HCT116 (cell line): ENCODE measurements around the gene CPNE2. TPM values are rescaled to one million over a fixed set of nuclear protein-coding genes. Genes with fewer than 3 reads are reported as not detected.

Experiments
- ATAC-seq: fragments of 200-7000 bp; cut with Tn5 transposase; 2 replicates; pipeline ENCODE4 v1.9.1; 2020; ENCODE audit warnings: mild to moderate bottlenecking, moderate library complexity
- BruUV-seq: library from RNA; stranded (reverse); fragments of 400-500 nt; replicated peaks from 2 replicates; lab custom pipeline; 2021; lab: Mats Ljungman, UMichigan
- CTCF ChIA-PET: fragments of 300-600 bp; sonication (Branson Sonifier 250); formaldehyde crosslinking; loops from one replicate; lab custom pipeline; 2021; ENCODE audit warnings: antibody characterized with exemption; lab: Charles Lee
- POLR2A ChIA-PET: fragments of 300-600, 350-600 bp; sonication (Branson Sonifier 250); formaldehyde crosslinking; loops from one replicate; lab custom pipeline; 2021; ENCODE audit warnings: antibody characterized with exemption; lab: Charles Lee
- RAD21 ChIA-PET, 2 experiments: fragments of 300-600 bp; sonication (Branson Sonifier 250); formaldehyde crosslinking; loops; one replicate each; lab custom pipeline; 2023; ENCODE audit warnings: low total read pairs in 2 of 2; ENCODE audit not compliant: uncharacterized antibody in 2 of 2, unreplicated experiment in 2 of 2, low non-redundant PET in 1 of 2; lab: Charles Lee
- DNase-seq: peaks from one replicate; pipeline ENCODE4 v3.0.0-alpha.2; 2010; ENCODE audit warnings: low read depth, low spot score
- H2AFZ ChIP-seq: fragments of 200-600 bp; shearing (Covaris generic), sonication (generic); 2 replicates; pipeline ENCODE4 v1.6.1; 2017; ENCODE audit warnings: low read depth, mixed run types, mixed read lengths, antibody characterized with exemption, low read length; ENCODE audit not compliant: poor library complexity, severe bottlenecking
- H3K27ac ChIP-seq: 2 replicates; pipeline ENCODE4 v1.5.1; 2012; ENCODE audit warnings: low read depth, low read length
- H3K27me3 ChIP-seq: fragments of 200-600 bp; sonication (generic); 2 replicates; pipeline ENCODE4 v1.6.1; 2016; ENCODE audit warnings: mixed run types, low read length, mixed read lengths; ENCODE audit not compliant: insufficient read depth
- H3K36me3 ChIP-seq, 2 experiments: fragments of 200-500 bp in 1 of 2; fragments of 200-600 bp in 1 of 2; sonication (Bioruptor generic) in 1 of 2; sonication (generic) in 1 of 2; 2 replicates each; pipeline versions ENCODE4 v1.5.1 to v1.6.1; 2014 to 2016; ENCODE audit warnings: low read length in 2 of 2, inconsistent platforms in 1 of 2, mixed read lengths in 1 of 2, mixed run types in 1 of 2; ENCODE audit not compliant: insufficient read depth in 2 of 2, control insufficient read depth in 1 of 2
- H3K4me1 ChIP-seq, 2 experiments: fragments of 200-600 bp in 1 of 2; sonication (generic) in 1 of 2; 2 replicates each; pipeline versions ENCODE4 v1.5.1 to v1.6.1; 2012 to 2017; ENCODE audit warnings: low read length in 2 of 2, inconsistent platforms in 1 of 2, mild to moderate bottlenecking in 1 of 2, mixed read lengths in 1 of 2, mixed run types in 1 of 2, moderate library complexity in 1 of 2; ENCODE audit not compliant: insufficient read depth in 2 of 2, control insufficient read depth in 1 of 2
- H3K4me2 ChIP-seq: fragments of 200-600 bp; sonication (generic); 2 replicates; pipeline ENCODE4 v1.6.1; 2017; ENCODE audit warnings: mixed run types, low read length, mixed read lengths
- H3K4me3 ChIP-seq, 2 experiments: fragments of 200-600 bp in 1 of 2; sonication (generic) in 1 of 2; replicated peaks in 1 of 2; 2 replicates each; pipeline ENCODE4 v1.5.1; 2011 to 2016; ENCODE audit warnings: low read length in 2 of 2, control low read depth in 1 of 2, low read depth in 1 of 2, mild to moderate bottlenecking in 1 of 2, mixed read lengths in 1 of 2, mixed run types in 1 of 2
- H3K79me2 ChIP-seq: fragments of 200-600 bp; sonication (generic); 2 replicates; pipeline ENCODE4 v1.6.1; 2017; ENCODE audit warnings: mild to moderate bottlenecking, mixed run types, low read length, moderate library complexity, mixed read lengths; ENCODE audit not compliant: insufficient read depth
- H3K9ac ChIP-seq: fragments of 200-600 bp; sonication (generic); 2 replicates; pipeline ENCODE4 v1.6.1; 2016; ENCODE audit warnings: low read length, mixed read lengths
- H3K9me2 ChIP-seq: fragments of 200-600 bp; sonication (generic), shearing (Covaris generic); 2 replicates; pipeline ENCODE4 v1.6.1; 2017; ENCODE audit warnings: mixed run types, mild to moderate bottlenecking, moderate library complexity; ENCODE audit not compliant: insufficient read depth
- H3K9me3 ChIP-seq, 2 experiments: fragments of 200-500 bp in 1 of 2; fragments of 200-600 bp in 1 of 2; sonication (Bioruptor generic) in 1 of 2; sonication (generic) in 1 of 2; 2 replicates each; pipeline ENCODE4 v1.6.1; 2014 to 2017; ENCODE audit warnings: low read length in 2 of 2, mixed read lengths in 2 of 2, inconsistent platforms in 1 of 2, low read depth in 1 of 2, mild to moderate bottlenecking in 1 of 2, mixed run types in 1 of 2, moderate library complexity in 1 of 2; ENCODE audit not compliant: control insufficient read depth in 1 of 2, insufficient read depth in 1 of 2
- H4K20me1 ChIP-seq: fragments of 200-600 bp; sonication (generic), shearing (Covaris generic); 2 replicates; pipeline ENCODE4 v1.6.1; 2017; ENCODE audit warnings: mixed run types, mild to moderate bottlenecking, moderate library complexity; ENCODE audit not compliant: insufficient read depth
- CBX3 ChIP-seq: IDR thresholded peaks from 2 replicates; pipeline ENCODE4 v1.6.1; 2012; ENCODE audit warnings: low read depth
- EGR1 ChIP-seq: IDR thresholded peaks from 2 replicates; pipeline ENCODE4 v1.6.1; 2012; ENCODE audit warnings: low read depth
- ELF1 ChIP-seq: IDR thresholded peaks from 2 replicates; pipeline ENCODE4 v1.6.1; 2012; ENCODE audit warnings: low read depth, borderline replicate concordance
- EZH2 ChIP-seq: fragments of 200-600 bp; sonication (generic); IDR thresholded peaks from 2 replicates; pipeline ENCODE4 v1.6.1; 2017; ENCODE audit warnings: antibody characterized with exemption, mixed run types
- EZH2phosphoT487 ChIP-seq: fragments of 200-600 bp; IDR thresholded peaks from 2 replicates; pipeline ENCODE4 v1.6.1; 2018; ENCODE audit warnings: antibody characterized with exemption, borderline replicate concordance
- FOSL1 ChIP-seq: IDR thresholded peaks from 2 replicates; pipeline ENCODE4 v1.6.1; 2012; ENCODE audit warnings: low read depth
- RAD21 ChIP-seq: IDR thresholded peaks from 2 replicates; pipeline ENCODE4 v1.6.1; 2012; ENCODE audit warnings: low read depth, mild to moderate bottlenecking
- SP1 ChIP-seq: IDR thresholded peaks from 2 replicates; pipeline ENCODE4 v1.6.1; 2012; ENCODE audit warnings: low read depth
- SRF ChIP-seq: IDR thresholded peaks from 2 replicates; pipeline ENCODE4 v1.6.1; 2012; ENCODE audit warnings: low read depth
- TCF7L2 ChIP-seq: IDR thresholded peaks from 2 replicates; pipeline ENCODE4 v1.7.0; 2011; ENCODE audit warnings: borderline replicate concordance, inconsistent platforms; ENCODE audit not compliant: insufficient read depth, insufficient read length; ENCODE audit errors: extremely low read depth
- YY1 ChIP-seq: IDR thresholded peaks from 2 replicates; pipeline ENCODE4 v1.6.1; 2011; ENCODE audit warnings: low read length, low read depth, moderate library complexity, mild to moderate bottlenecking; ENCODE audit not compliant: insufficient replicate concordance; ENCODE audit errors: extremely low read depth
- ZFX ChIP-seq: fragments of 450-650 bp; IDR thresholded peaks from 2 replicates; pipeline ENCODE4 v1.6.1; 2017
- intact Hi-C: fragments of 100-400 bp; cut with micrococcal nuclease; formaldehyde crosslinking; loops from 2 replicates; pipeline ENCODE4 v1.10.0; 2022
- total RNA-seq: library from RNA; stranded (reverse); gene quantifications from one replicate; pipeline ENCODE4 v1.2.1, GENCODE V29; 2021; ENCODE audit not compliant: unreplicated experiment
- TF ChIP-seq, protein P1 (sequence below), 3 experiments: fragments of 200-600 bp in 1 of 3; sonication (generic) in 1 of 3; IDR thresholded peaks in 2 of 3; conservative IDR thresholded peaks in 1 of 3; 2 replicates each; pipeline ENCODE4 v1.5.1; 2012 to 2017; ENCODE audit warnings: low read depth in 2 of 3, low read length in 2 of 3, antibody characterized with exemption in 1 of 3, borderline replicate concordance in 1 of 3, control low read depth in 1 of 3, mild to moderate bottlenecking in 1 of 3, mixed read lengths in 1 of 3, mixed run types in 1 of 3, moderate library complexity in 1 of 3; ENCODE audit not compliant: insufficient read depth in 1 of 3
- TF ChIP-seq, protein P2 (sequence below): IDR thresholded peaks from 2 replicates; pipeline ENCODE4 v1.6.1; 2012; ENCODE audit warnings: low read depth

Gene CPNE2
- total RNA-seq, 1 experiment from 2014 or later, result 31.2 TPM

DNA sequence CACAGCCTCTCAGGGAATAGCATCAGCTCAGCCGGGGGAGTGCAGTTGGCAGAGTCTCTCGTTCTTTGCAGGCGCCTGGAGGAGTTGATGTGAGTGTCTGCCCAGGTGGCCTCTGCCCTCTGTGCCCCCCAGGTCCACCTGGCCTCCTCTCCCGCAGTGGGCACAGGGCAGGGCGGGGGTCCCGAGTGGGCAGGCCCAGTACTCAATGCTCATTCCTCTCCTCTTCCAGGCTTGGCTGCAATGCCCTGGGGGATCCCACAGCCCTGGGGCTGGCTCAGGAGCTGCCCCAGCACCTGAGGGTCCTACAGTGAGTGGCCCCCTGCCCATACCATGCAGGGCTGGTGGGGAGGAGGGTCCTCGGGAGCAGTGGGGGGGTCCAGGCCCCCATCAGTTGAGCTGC is 14.7 kb upstream of the CPNE2 start (continued):
- TF ChIP-seq, protein P1, sequence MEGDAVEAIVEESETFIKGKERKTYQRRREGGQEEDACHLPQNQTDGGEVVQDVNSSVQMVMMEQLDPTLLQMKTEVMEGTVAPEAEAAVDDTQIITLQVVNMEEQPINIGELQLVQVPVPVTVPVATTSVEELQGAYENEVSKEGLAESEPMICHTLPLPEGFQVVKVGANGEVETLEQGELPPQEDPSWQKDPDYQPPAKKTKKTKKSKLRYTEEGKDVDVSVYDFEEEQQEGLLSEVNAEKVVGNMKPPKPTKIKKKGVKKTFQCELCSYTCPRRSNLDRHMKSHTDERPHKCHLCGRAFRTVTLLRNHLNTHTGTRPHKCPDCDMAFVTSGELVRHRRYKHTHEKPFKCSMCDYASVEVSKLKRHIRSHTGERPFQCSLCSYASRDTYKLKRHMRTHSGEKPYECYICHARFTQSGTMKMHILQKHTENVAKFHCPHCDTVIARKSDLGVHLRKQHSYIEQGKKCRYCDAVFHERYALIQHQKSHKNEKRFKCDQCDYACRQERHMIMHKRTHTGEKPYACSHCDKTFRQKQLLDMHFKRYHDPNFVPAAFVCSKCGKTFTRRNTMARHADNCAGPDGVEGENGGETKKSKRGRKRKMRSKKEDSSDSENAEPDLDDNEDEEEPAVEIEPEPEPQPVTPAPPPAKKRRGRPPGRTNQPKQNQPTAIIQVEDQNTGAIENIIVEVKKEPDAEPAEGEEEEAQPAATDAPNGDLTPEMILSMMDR (IDR thresholded peaks at IDR 0.05 in 2 of 3, conservative IDR thresholded peaks at IDR 0.05 in 1 of 3; ENCODE audit: borderline replicate concordance in 1 of 3, insufficient read depth in 1 of 3, low read depth in 2 of 3, low read length in 2 of 3), result no peak
- TF ChIP-seq, protein P2, sequence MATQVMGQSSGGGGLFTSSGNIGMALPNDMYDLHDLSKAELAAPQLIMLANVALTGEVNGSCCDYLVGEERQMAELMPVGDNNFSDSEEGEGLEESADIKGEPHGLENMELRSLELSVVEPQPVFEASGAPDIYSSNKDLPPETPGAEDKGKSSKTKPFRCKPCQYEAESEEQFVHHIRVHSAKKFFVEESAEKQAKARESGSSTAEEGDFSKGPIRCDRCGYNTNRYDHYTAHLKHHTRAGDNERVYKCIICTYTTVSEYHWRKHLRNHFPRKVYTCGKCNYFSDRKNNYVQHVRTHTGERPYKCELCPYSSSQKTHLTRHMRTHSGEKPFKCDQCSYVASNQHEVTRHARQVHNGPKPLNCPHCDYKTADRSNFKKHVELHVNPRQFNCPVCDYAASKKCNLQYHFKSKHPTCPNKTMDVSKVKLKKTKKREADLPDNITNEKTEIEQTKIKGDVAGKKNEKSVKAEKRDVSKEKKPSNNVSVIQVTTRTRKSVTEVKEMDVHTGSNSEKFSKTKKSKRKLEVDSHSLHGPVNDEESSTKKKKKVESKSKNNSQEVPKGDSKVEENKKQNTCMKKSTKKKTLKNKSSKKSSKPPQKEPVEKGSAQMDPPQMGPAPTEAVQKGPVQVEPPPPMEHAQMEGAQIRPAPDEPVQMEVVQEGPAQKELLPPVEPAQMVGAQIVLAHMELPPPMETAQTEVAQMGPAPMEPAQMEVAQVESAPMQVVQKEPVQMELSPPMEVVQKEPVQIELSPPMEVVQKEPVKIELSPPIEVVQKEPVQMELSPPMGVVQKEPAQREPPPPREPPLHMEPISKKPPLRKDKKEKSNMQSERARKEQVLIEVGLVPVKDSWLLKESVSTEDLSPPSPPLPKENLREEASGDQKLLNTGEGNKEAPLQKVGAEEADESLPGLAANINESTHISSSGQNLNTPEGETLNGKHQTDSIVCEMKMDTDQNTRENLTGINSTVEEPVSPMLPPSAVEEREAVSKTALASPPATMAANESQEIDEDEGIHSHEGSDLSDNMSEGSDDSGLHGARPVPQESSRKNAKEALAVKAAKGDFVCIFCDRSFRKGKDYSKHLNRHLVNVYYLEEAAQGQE, result no peak
- TF ChIP-seq SP1, result no peak
- no peak for TF ChIP-seq YY1
- no peak for TF ChIP-seq ZFX
- no peak for TF ChIP-seq EZH2phosphoT487
- no peak for TF ChIP-seq EZH2

DNA sequence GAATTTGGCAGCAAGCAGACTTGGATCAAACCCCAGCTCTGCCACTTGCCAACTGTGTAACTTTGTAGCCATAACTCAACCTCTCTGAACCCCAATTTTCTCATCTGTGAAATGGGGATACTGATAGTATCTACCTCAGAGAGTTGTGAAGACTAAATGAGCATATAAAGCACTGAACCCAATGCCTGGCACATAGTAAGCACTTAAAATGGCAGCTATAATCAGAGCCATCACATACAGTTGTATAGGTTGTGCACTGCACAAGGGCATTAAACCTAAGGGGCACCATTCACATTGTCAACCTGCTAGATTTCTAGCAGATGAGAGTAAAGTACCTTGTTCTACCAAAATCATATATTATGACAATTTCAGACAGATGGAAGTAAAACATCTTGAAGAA is 10.6 kb upstream of the CPNE2 start:
- intact Hi-C loops, result loop anchor here (5.0 kb wide), 1 partner anchor 221 kb away; no protein-coding TSS in a partner anchor
- RAD21 ChIA-PET, result no interaction called here
- ATAC-seq, result no peak

More for the DNA sequence above, 10.6 kb upstream of the CPNE2 start:
- Histone ChIP-seq H3K4me1 (no peaks in the 10 kb centered on the region), H3K9me2 (no peaks in the 10 kb centered on the region), H3K4me2 (no peak overlapping the region), H3K36me3 (no peaks in the 10 kb centered on the region), H3K79me2 (no peaks in the 10 kb centered on the region)
- POLR2A ChIA-PET, result no interaction called here
- CTCF ChIA-PET, result no interaction called here
- DNase-seq, result no peak
- TF ChIP-seq EGR1, result no peak
- no peak for TF ChIP-seq FOSL1
- no peak for TF ChIP-seq SRF
- TF ChIP-seq TCF7L2, result no peak
- no peak for TF ChIP-seq YY1
- no peak for TF ChIP-seq SP1
- TF ChIP-seq ELF1, result no peak
- TF ChIP-seq RAD21, result no peak
- TF ChIP-seq, protein P1 (IDR thresholded peaks at IDR 0.05 in 2 of 3, conservative IDR thresholded peaks at IDR 0.05 in 1 of 3; ENCODE audit: borderline replicate concordance in 1 of 3, insufficient read depth in 1 of 3, low read depth in 2 of 3, low read length in 2 of 3), result no peak
- TF ChIP-seq CBX3, result no peak
- TF ChIP-seq ZFX, result no peak
- TF ChIP-seq, all 23 proteins: peak for 0
- Histone ChIP-seq H2AFZ (no peak overlapping the region), H3K4me3 (no peak overlapping the region), H3K9me3 (no peaks in the 10 kb centered on the region), H3K9ac (no peak overlapping the region), H3K27ac (no peak overlapping the region), H3K27me3 (no peaks in the 10 kb centered on the region), H4K20me1 (no peaks in the 10 kb centered on the region)
- BruUV-seq, result no TSS peak
